Measurements from ENCODE around the gene ROR2. TPM values are rescaled to one million over a fixed set of nuclear protein-coding genes. Genes with fewer than 3 reads are reported as not detected.
"Not testable (repeated sequence)": the region's sequence is repeated elsewhere in the genome, so short reads cannot be mapped to it uniquely, and the experiment has no call there.

The ROR2 gene
- total RNA-seq, 4 donors from 2014 or later, result 6.3 to 32.2 (median 15.1) TPM

- DNase-seq (ENCODE audit: low spot score), result no peak
- ATAC-seq (ENCODE audit: low FRiP score), result no peak
- TF ChIP-seq CTCF (IDR thresholded peaks at IDR 0.05), result no peak
Measured at GRCh38 chr9:91640428-91640827, 309.6 kb downstream of the ROR2 start.

GRCh38 chr9:91639054-91639453 lies 311.0 kb downstream of the ROR2 start:
- no peak for ATAC-seq (ENCODE audit: low FRiP score)
- no peak for TF ChIP-seq CTCF (IDR thresholded peaks at IDR 0.05)
- DNase-seq (ENCODE audit: low spot score), result no peak

GRCh38 chr9:91634832-91635231 lies 315.2 kb downstream of the ROR2 start:
- DNase-seq (ENCODE audit: low spot score); ATAC-seq (ENCODE audit: low FRiP score): not testable (repeated sequence)

GRCh38 chr9:91629718-91630117 lies 320.3 kb downstream of the ROR2 start:
- no peak for TF ChIP-seq CTCF (IDR thresholded peaks at IDR 0.05)
- DNase-seq (ENCODE audit: low spot score), result no peak
- ATAC-seq (ENCODE audit: low FRiP score), result no peak

- TF ChIP-seq CTCF (IDR thresholded peaks at IDR 0.05), result no peak
- ATAC-seq (ENCODE audit: low FRiP score), result no peak
- no peak for DNase-seq (ENCODE audit: low spot score)
Measured at GRCh38 chr9:91628892-91629291, 321.1 kb downstream of the ROR2 start.

GRCh38 chr9:91625331-91625730 lies 324.7 kb downstream of the ROR2 start:
- TF ChIP-seq CTCF (IDR thresholded peaks at IDR 0.05), result no peak
- no peak for ATAC-seq (ENCODE audit: low FRiP score)
- no peak for DNase-seq (ENCODE audit: low spot score)

- TF ChIP-seq CTCF (IDR thresholded peaks at IDR 0.05), result no peak
- no peak for DNase-seq (ENCODE audit: low spot score)
- ATAC-seq (ENCODE audit: low FRiP score), result no peak
Measured at GRCh38 chr9:91623004-91623403, 327.0 kb downstream of the ROR2 start.

- DNase-seq (ENCODE audit: low spot score); ATAC-seq (ENCODE audit: low FRiP score): not testable (repeated sequence)
Measured at GRCh38 chr9:91622121-91622520, 327.9 kb downstream of the ROR2 start.

- ATAC-seq (ENCODE audit: low FRiP score); DNase-seq (ENCODE audit: low spot score): not testable (repeated sequence)
Measured at GRCh38 chr9:91614044-91614443, 336.0 kb downstream of the ROR2 start.

Measured in omental fat pad (tissue), 4 donors.